Measurements from ENCODE around the gene ACADL. TPM values are rescaled to one million over a fixed set of nuclear protein-coding genes. Genes with fewer than 3 reads are reported as not detected.
"Not testable (repeated sequence)": the region's sequence is repeated elsewhere in the genome, so short reads cannot be mapped to it uniquely, and the experiment has no call there.

ACADL gene
- total and polyA plus RNA-seq, 2 experiments from 2014 or later = 0.45 to 0.49 TPM

- TF ChIP-seq CTCF (IDR thresholded peaks at IDR 0.05; ENCODE audit: low read depth, low read length) = no peak
- H3K4me1 ChIP-seq (ENCODE audit: low read depth) = peaks cover 8% of the 10 kb centered on the region
- no peaks in the 10 kb centered on the region for H3K27me3 ChIP-seq
- no peak overlapping the region for H3K27ac ChIP-seq
- DNase-seq (ENCODE audit: low read depth in 1 of 2, low spot score in 1 of 2) = no peak
- no peaks in the 10 kb centered on the region for H3K36me3 ChIP-seq
- H3K4me3 ChIP-seq = no peak overlapping the region
- no peaks in the 10 kb centered on the region for H3K9me3 ChIP-seq (ENCODE audit: low read depth)
These were observed 47.5 kb downstream of the ACADL start for GRCh38 chr2:210177769-210178168.

GRCh38 chr2:210177115-210177514, 48.1 kb downstream of the ACADL start:
- not testable (repeated sequence) for H3K36me3 ChIP-seq; H3K27ac ChIP-seq; H3K4me3 ChIP-seq; DNase-seq (ENCODE audit: low read depth in 1 of 2, low spot score in 1 of 2); H3K27me3 ChIP-seq; H3K9me3 ChIP-seq (ENCODE audit: low read depth); H3K4me1 ChIP-seq (ENCODE audit: low read depth)

GRCh38 chr2:210174086-210174485, 51.2 kb downstream of the ACADL start:
- TF ChIP-seq CTCF (IDR thresholded peaks at IDR 0.05; ENCODE audit: low read depth, low read length) = no peak
- Histone ChIP-seq H3K4me1 (ENCODE audit: low read depth) (peaks cover 6% of the 10 kb centered on the region), H3K36me3 (no peaks in the 10 kb centered on the region), H3K4me3 (no peak overlapping the region), H3K27me3 (no peaks in the 10 kb centered on the region), H3K27ac (no peak overlapping the region), H3K9me3 (ENCODE audit: low read depth) (no peaks in the 10 kb centered on the region)
- DNase-seq (ENCODE audit: low read depth in 1 of 2, low spot score in 1 of 2) = no peak

GRCh38 chr2:210172219-210172575, 53.0 kb downstream of the ACADL start:
- Histone ChIP-seq H3K27me3 (no peaks in the 10 kb centered on the region), H3K36me3 (no peaks in the 10 kb centered on the region), H3K27ac (peak overlapping the region; percentile 97), H3K4me1 (ENCODE audit: low read depth) (peaks cover 12% of the 10 kb centered on the region), H3K9me3 (ENCODE audit: low read depth) (no peaks in the 10 kb centered on the region), H3K4me3 (peak overlapping the region; percentile 74)
- no peak for TF ChIP-seq CTCF (IDR thresholded peaks at IDR 0.05; ENCODE audit: low read depth, low read length)
- peak in 1 of 2 donors; percentile 8 for DNase-seq (ENCODE audit: low read depth in 1 of 2, low spot score in 1 of 2)

GRCh38 chr2:210171309-210172218, 53.7 kb downstream of the ACADL start, which contains the start of gene KANSL1L:
Gene KANSL1L, minus strand, starts transcription at chr2:210171409. Its CDS starts 16,827 bp downstream, at chr2:210154582.
- H3K4me3 ChIP-seq = peak within 1 kb of the TSS; percentile 74
- H3K4me1 ChIP-seq (ENCODE audit: low read depth) = peaks cover 17% of the 10 kb centered on the region
- no peak for TF ChIP-seq CTCF (IDR thresholded peaks at IDR 0.05; ENCODE audit: low read depth, low read length)
- H3K36me3 ChIP-seq = no peaks in the 10 kb centered on the region
- no peaks in the 10 kb centered on the region for H3K27me3 ChIP-seq
- peak within 1 kb of the TSS; percentile 97 for H3K27ac ChIP-seq
- peak; percentile 99 for DNase-seq (ENCODE audit: low read depth in 1 of 2, low spot score in 1 of 2)
- H3K9me3 ChIP-seq (ENCODE audit: low read depth) = no peaks in the 10 kb centered on the region

Data from cardiac muscle cell (in vitro differentiated cells and primary cell).